CD4-positive, alpha-beta T cell treated with Interleukin-6 at 100 ng/mL for 8 hours (primary cell): ENCODE data around the gene CYP17A1.

ENCODE experiments used
- DNase-seq: peaks from one replicate; pipeline ENCODE4 v3.0.0-alpha.2; 2020; ENCODE audit warnings: mixed read lengths, low spot score

The CYP17A1 gene

DNA sequence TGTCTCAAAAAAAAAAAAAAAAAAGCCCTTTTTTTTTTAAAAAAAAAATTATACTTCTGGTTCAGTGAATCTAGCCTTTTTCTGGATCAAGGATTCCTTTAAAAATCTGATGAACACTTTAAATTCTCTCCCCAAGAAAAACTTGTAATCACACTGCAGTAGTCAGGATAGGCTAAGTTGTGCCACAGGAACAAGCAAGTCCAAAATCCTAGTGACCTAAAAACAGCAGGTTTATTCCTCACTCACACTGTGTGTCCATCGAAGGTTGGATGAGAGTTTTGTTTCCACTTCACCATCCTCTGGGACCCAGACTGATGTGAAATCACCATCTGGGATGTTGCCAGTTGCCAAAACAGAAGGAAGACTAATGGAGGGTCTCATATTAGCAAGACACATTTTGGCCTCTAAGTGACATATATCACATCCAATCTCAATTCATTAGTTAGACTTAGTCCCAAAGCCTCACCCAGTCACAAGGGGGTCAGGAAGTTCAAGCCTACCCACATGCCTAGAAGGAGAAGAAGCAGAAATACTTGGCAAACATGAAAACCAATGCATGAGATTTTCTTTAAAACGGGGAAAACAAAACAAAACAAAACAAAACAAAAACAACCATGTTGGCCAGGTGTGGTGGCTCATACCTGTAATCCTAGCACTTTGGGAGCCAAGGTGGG lies 32.7 kb downstream of the CYP17A1 start:
- no peak for DNase-seq

DNA sequence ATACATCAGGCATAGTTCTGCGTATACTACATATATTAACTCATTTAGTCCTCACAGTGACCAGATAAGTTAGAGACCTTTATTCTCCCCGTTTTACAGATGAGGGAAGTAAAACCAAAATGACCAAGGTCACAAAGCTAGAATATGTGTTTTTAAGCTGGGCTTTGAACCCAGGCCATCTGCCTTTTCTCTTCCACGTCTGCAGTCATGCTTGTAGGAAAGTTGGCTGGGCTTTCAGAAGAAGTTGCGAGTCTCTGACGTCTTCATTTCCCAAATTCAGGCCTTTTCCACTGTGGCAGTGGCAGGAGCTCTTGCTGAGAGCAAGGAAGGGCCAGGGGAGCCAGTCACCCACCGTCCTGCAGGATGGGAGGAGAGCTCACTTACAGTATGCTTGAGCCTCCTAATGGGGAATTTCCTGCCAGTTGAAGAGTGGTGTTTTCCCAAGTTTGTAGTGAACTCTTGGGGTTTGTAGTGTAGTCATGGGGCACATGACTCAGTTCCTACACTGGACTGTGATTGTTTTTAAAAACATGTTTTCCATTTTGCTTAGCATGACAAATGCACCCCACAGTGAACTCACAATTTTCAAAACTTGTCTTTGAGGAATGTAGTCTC lies 34.2 kb downstream of the CYP17A1 start:
- no peak for DNase-seq

DNA sequence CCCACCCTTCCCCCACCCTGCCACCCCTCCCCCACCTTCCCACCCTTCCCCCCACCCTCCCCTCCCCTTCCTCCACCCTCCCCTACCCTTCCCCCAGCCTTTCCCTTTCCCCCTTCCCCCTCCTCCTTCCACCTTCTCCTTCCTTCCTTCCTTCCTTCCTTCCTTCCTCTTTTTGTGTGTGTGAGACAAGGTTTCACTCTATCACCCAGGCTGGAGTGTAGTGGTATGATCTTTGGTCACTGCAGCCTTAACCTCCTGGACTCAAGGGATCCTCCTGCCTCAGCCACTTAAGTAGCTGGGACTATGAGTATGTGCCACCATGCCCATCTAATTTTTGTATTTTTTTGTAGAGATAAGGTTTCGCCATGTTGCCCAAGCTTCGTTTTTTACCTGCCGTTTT lies 35.2 kb downstream of the CYP17A1 start:
- DNase-seq = no peak

DNA sequence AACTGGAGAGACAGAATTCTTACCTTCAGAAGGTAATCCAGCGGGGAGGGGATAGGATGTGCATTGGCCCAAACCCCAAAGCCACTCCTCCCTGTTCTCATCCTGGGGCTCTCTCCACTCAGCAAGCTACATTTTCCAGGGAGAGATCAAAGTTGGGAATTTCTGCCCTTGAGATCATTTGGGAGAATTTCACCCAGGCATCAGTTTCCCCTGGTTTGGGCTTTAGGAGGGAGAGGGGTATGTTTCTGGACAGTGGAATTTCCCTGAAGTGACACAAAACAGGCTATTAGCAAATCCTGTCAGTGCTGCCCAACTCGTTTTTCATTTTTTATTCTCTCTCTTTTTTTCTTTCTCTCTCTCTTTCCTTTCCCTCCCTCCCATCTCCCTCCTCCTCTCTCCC lies 35.7 kb downstream of the CYP17A1 start:
- no peak for DNase-seq

DNA sequence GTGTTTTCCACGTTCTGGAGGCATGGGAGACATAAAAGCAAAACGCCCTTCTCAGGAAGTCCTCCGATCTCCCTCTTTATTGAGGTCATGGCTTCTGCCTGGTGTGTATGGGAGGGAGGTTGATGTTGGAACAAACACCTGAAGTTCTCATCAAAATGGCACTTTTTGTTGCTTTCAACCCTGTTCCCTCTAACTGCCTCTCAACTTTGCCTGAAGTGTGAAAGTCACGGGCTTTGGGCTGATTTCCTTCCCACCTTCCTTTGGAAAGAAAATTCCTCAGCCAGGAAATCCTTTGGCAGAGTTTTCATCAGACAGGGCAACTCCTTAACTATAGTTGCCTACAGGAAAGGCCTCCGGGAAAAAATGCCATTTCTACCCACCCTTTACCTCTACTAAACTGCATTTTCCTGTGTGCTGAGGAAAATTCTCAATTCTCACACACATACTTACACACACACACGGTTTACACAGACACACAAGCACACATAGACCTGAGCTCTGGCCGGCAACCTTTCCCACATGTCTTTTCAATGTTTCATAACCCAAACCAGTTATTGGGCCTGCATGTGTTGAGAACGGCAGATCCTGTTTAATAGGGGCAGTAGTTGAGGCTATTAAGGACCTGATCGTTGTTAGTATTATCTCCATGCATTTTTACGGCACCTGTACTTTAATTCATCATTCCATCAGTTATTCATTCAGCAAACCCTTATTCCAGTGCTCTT lies 36.4 kb downstream of the CYP17A1 start:
- no peak for DNase-seq

DNA sequence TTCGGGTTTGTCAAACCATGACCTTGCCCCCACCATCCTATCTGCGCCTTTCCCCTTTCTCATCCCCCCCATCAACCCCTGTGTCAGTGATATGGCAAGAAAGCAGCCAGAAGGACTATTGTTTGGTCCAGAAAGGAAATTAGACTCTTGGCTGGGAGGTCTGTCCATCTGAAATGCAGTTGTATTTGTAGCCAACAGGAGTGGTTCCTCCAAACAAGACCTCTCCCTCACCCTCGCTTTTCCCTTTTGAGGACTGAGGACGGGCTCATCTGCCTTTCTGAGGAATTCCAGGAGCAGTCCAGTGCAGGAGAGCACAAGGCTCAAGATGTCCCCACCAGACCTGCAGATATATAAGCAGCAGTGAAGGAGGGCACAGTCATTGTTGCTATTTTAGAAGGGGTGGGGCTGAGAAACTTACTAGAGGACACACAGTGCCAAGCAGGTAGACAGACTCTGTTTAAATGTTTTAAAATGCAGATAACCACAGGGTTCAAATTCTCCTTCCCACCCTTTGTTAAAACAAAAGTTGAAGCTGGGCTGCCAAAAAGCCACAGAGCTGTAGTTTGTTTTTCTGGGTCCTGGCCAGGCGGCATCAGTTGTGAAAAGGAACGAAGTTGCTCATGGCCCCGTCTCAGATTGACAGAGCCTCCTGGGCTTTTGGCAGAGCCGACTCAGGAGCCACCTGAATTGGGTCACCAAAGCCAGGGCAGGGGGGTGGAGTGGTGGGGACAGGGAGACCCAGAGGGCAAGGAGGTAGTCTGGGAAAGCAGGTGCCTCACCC lies 37.3 kb downstream of the CYP17A1 start:
- DNase-seq = no peak

DNA sequence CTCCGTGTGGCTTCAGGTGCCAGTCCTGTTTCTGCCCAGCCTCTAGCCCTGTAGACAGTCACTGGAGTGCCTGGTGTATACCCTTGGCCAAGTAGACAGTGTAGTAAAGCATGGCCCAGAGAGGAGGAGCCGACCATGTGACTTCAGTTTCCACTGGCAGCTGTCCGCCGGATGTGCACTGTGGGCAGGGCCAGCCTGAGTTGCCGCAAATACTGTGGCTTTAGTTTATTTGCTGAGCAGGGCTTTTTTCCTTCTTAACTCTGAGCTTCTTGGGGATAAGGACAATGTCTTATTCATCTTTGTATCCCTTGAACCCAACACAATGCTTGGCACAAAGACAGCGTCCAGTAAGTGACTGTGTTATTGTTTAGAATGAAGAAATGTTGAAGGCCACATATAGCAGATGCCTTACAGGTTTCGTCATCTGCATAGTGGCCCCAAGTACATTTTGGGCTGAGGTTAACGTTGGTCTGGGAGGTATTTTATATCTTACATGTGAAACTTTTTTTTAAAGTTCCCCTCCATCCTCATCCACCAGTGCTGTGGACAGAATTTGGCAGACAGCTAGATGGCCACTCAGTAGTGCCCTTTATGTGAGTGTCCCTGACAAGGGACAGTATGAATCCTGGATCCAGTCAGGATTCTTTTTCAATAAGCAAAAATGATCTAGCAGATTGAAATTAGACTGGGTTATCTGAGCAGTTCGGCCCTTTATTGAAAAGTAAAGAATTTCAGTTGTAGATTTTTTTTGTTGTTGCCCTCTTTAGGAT lies 40.6 kb downstream of the CYP17A1 start:
- peak; percentile 47 for DNase-seq

DNA sequence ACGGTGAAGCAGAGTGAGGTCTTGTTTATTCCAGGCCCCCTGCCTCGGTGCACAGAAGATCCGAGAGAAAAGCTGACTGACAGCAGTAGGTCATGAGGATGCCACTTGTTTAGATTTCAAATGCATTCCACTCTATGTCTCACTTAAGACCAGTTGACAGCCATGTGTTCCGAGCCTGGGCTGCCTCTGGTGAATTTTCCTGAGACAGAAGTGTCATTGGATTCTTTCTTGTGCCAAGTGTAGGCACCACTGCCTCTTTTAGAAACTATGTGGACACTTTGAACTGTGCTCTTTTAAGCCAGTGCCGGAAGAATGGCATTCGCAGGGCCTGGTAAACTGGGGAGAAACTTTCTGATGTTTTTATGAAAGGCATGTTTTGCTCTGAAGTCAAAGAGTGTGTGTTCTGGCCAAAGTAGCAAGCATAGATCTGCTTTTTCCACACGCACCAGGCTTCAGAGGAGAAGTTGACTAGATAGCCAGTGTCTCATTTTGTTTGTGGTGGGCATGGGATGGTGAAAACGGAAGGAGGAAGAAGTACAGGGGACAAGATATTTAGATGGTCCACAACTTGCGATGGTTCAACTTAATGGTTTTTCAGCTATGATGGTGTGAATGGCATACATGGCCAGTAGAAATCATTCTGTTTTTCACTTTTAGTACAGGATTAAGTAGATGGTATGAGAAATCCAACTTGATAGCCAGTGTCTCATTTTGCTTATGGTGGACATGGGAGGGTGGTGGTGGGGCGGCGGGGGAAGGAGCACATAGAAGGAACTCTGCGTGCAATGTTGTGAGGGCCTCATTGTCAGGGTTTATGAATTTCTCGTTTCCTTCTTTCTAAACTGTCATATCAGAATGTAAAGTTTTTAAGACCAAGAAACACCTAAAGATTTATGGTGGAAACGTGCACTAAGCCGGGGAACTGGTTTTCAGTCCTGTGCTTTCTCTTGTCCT lies 41.5 kb downstream of the CYP17A1 start:
- no peak for DNase-seq

DNA sequence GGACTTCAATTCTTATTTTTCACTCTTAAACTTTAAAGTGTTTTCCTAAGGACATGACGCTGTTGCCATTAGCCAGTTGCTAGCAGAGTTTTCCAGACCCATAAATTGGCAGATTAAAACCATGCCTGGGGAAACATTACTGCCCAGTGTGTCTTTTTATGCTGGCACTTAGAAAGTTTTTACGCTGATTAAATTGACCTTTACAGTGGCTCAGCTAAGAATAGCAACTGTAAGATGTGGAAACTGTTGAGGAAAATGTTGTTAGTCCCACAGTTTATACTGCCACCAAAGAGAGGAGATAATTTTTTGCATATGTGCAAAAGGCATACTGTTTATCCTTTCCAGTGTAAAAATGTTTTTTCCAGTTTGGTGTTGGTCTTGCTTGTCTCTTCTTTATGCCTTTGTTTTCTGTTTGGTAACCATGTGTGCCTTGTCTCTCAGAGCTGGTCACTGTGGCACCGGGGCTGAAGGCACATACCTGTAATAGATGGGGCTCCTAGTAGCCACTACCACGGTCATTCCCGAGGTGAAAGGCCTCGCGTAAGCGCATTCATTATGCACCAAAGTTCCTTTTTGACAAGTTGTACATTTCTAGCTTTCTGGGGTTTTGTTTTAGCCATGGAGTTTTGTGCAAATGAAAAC lies 45.3 kb downstream of the CYP17A1 start:
- DNase-seq = no peak

DNA sequence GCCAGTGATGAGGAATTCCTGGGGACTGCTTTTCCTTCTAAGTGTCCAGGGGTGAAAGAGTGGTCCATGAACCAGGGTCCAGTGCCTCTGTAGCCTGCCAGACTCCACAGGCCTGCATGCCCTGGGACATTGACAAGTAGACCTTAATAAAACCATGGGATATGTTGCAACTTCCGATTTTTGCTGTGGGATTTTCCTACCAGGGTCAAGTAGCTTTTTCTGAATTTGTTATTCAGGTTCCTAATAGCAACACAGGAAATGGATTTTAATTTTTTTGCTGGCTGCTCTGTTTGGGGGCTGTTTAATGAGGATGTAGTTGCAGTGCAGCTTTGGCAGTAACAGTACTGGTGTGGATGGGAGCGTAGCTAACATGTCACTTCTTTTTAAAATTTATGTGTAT lies 51.4 kb downstream of the CYP17A1 start:
- no peak for DNase-seq

DNA sequence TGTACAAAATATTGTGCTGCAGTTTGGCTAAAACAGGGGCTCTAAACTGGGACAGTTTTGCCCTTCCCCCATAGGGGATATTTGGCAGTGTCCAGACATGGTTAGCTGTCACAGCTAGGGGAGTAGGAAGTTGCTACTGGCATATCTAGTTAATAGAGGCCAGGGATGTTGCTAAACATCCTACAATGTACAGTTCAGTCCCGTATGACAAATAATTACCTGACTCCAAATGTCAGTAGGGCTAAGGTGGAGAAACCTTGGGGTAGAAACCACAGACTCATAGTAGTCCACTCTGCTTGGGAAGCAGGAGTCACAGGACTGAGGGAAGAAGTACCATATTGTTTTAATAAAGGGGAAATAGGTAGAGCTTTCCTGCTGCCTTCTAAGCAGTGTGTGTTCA lies 53.6 kb downstream of the CYP17A1 start:
- DNase-seq = no peak

DNA sequence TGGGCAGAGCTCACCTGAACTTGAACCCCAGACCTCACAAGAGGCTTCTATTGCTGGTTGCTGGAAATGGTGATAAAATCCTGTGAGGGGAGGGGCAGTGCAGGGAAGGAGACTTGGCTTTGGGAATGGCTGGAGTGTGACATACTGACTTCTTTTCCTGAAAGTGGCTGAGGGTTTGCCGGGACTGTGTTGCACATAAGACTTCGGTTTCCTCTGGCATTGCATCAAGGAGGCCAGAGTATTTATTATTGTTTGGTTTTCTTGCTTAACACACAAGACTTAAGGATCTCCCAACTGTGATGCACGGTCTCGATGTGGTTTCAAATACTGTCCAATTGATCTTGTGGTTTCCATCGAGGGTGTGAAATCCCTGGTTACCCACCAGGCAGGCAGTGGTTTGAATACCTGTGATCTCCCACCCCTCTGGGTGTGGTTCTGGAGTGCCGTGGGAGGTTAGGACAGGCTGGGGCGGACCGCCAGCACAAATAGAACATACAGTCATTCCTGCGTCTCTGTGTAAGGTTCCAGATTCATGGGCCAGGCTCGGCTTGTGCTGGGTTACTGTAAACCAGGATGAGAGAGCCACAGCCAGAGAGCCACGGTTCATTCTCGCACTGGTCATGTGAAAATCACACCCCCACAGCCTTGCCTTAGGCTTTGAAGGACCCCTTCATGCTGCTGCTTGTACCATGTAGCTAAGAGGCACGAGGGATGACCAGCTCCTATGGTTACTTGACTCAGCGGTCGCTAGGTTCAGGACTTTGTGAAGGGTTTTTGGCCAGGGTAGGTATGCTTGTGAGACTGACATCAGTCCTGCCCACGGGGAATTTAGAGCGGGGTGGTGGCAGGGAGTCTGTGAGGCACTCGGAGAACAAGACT lies 54.3 kb downstream of the CYP17A1 start:
- no peak for DNase-seq

DNA sequence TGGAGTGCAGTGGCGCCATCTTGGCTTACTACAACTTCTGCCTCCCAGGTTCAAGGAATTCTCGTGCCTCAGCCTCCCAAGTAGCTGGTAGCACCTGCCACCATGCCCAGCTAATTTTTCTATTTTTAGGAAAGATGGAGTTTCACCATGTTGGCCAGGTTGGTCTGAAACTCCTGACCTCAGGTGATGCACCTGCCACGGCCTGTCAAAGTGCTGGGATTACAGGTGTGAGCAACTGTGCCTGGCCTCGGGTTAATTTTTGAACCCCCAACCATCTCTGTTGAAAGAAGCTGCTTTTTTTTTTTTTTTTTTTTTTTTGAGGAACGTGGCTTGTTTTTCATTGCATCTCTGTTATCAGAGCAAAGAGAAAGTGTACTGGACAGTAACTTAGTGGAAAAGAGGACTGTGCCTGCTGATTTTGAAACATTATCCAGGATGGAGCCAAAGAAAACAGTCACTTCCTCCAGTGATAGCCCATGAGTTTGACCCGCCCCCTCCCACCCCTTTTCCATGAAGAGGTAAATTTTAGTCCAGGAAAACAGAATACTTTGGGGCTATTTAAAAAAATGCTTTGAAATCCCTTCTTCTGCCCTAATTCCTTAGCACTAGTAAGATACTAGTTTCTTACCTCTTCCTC lies 55.2 kb downstream of the CYP17A1 start:
- DNase-seq = no peak

DNA sequence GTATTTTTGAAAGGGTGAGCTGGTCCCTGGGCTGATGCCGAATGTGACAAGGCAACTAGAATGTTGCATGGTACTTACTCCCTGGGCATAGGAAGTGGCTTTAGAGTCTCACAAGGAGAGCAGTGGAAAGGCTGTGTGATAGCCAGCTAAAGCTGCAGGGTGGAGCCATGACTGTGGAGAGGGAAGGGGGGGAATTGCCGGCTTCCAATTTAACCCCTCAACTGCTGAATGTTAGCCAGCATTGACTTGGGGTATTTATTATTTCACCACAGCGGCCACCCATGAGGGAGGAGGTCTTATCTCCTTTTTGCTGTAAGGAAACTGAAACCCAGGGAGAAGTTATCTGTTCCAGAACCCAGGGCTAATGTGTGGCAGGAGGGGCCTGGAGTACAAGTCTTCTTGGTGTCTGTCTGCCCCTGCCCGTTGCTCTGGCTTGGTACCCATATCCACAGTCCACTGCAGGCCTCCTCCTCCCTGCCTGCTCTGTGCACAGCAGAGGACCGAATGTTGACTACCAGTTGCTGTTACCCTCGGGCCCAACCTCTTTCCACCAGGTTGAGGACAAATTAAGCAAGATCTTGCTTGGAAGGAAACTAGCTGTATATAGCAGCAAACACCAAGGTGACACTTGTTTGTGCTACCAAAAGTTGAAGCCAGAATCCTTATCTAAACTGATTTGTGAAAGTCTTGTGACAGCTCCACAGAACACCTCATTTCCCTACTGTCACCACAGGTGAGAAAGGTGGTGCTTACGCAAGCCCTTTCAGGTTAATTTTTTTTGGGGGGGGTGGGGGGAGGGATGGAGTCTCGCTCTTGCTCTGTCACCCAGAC lies 55.9 kb downstream of the CYP17A1 start:
- DNase-seq = no peak
